Adrenal gland (tissue), 5 donors: ENCODE measurements around the gene DNAJC5.

Experiments used
- CTCF ChIP-seq, 6 experiments: fragments of 450-650 bp in 4 of 6; fragments of 200-600 bp in 2 of 6; sonication (generic) in 1 of 6; IDR thresholded peaks; 1 replicate in 5 of 6; 2 replicates in 1 of 6; pipeline versions ENCODE4 v1.5.1 to v1.8.0; 2016 to 2021; ENCODE audit warnings: antibody characterized with exemption in 6 of 6, mild to moderate bottlenecking in 2 of 6, moderate library complexity in 1 of 6
- POLR2A ChIP-seq, 2 donors: fragments of 450-650 bp; IDR thresholded peaks; one replicate each; pipeline ENCODE4 v1.6.1; 2017; ENCODE audit warnings: antibody characterized with exemption in 2 of 2, mild to moderate bottlenecking in 2 of 2, moderate library complexity in 1 of 2
- donor health status: DM: no; HTN: no; CAD: no.

- no peak for TF ChIP-seq POLR2A (IDR thresholded peaks at IDR 0.05)
- no peak for TF ChIP-seq CTCF (IDR thresholded peaks at IDR 0.05)
Measured at GRCh38 chr20:63886921-63887320, 8.0 kb upstream of the DNAJC5 start.
